Activated naive CD4-positive, alpha-beta T cell treated with anti-CD3 and anti-CD28 coated beads, Interleukin-2, amount 10 ng/mL, durations not matched to agents 7 days and 5 days (primary cell): Measurements from ENCODE around the gene ZNF827.

Experiments
- CTCF ChIA-PET: fragments of 350-600 bp; sonication (Branson Sonifier 250); formaldehyde crosslinking; loops from one replicate; lab custom pipeline; 2021; ENCODE audit warnings: antibody characterized with exemption; lab: Charles Lee
- DNase-seq: peaks from one replicate; pipeline ENCODE4 v3.0.0-alpha.2; 2020
- H3K27ac Mint-ChIP-seq: one replicate; pipeline ENCODE4 v1.8.0; 2021; ENCODE audit warnings: mild to moderate bottlenecking, moderate library complexity, mixed read lengths
- H3K27me3 Mint-ChIP-seq: one replicate; pipeline ENCODE4 v1.8.0; 2021; ENCODE audit warnings: mild to moderate bottlenecking, mixed read lengths
- H3K36me3 Mint-ChIP-seq: one replicate; pipeline ENCODE4 v1.8.0; 2021; ENCODE audit warnings: mixed read lengths
- H3K4me1 Mint-ChIP-seq: one replicate; pipeline ENCODE4 v1.8.0; 2021; ENCODE audit warnings: mixed read lengths
- H3K4me3 Mint-ChIP-seq: one replicate; pipeline ENCODE4 v1.8.0; 2021; ENCODE audit warnings: mild to moderate bottlenecking, moderate library complexity, mixed read lengths
- H3K9me3 Mint-ChIP-seq: one replicate; pipeline ENCODE4 v1.8.0; 2021; ENCODE audit warnings: mixed read lengths

Gene ZNF827

DNA sequence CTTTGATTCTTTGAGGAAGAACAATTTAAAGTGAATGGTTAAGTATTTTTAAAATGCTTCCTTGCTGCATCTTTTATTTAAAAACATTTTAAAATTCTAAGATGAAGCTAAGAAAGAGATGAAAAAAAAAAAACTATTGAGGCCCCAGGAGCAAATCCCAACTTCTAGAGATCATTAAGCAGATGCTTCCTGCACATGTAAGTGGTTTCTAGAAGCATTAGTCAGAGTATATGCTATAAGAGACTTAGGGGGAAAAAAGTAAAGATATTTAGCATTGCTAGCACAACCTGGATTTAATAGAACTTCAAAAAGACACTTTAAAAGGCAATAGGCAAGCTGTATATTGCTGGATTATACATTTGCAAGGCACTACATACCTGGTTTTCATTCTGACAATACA is 64.7 kb downstream of the ZNF827 start:
- Mint-ChIP-seq H3K4me3 (no peak overlapping the region), H3K36me3 (no peaks in the 10 kb centered on the region), H3K27ac (no peak overlapping the region), H3K27me3 (no peaks in the 10 kb centered on the region), H3K4me1 (peaks cover 4% of the 10 kb centered on the region), H3K9me3 (no peaks in the 10 kb centered on the region)
- CTCF ChIA-PET = no interaction called here
- DNase-seq = no peak

DNA sequence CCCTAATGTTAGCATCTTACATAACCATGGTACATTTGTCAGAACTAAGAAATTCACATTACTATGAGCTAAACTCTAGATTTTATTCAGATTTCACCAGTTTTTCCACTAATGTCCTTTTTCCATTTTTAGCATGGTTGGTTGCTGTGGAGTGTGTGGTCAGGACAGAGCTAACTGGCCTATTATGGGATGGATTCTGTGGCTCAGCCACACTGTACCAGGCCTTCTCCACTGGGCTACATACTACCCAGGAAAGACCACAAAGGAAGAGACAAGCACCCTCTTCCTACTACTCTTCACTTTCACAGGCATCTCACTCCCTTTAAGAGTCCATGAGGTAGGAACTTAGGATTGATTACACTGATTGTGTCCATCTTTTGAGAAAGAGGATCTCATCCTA is 67.4 kb downstream of the ZNF827 start:
- no peak overlapping the region for H3K27ac Mint-ChIP-seq
- no peak for DNase-seq
- H3K27me3 Mint-ChIP-seq = no peaks in the 10 kb centered on the region
- H3K9me3 Mint-ChIP-seq = no peaks in the 10 kb centered on the region
- H3K4me3 Mint-ChIP-seq = no peak overlapping the region
- H3K36me3 Mint-ChIP-seq = no peaks in the 10 kb centered on the region
- CTCF ChIA-PET = no interaction called here
- H3K4me1 Mint-ChIP-seq = peaks cover 4% of the 10 kb centered on the region

DNA sequence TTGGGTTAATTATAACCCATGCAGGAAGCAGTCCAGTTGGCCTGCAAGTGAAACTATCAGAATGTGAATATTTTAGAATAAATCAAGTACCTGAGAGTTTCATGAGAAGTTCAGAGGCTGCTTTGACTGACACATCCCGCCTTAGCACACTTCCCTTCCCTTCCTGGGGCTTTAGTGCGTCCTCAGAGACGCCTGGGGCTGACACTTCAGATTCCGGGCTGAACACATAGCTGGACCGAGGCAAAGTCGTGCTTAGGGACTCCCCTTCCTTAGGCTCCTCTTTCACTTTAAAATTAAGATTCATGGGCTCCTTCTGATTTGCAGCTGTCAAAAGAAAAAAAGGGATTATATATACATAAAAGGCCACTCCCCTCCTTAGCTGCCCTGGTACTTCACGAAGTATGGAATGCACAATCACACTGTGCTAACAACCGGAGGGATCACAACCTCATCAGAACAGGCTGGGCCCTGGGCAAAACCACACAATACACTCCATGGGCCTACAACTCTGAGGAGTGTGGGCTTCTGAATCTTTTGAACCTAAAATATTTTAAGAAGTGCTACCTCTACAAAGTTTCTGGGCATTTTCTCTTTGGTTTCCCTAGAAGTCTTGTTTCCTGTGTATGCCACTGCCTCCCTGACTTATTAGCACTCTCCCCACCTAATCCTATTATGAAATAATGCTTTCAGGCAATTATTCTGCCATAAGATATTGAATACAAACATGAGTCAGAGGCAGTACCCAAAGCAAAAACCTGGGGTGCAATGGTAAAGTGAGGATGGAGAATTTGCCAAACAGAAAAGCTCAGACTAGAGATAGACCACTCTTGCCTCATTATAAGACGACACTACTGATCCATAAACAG is 68.2 kb downstream of the ZNF827 start:
- no peaks in the 10 kb centered on the region for H3K27me3 Mint-ChIP-seq
- no peaks in the 10 kb centered on the region for H3K9me3 Mint-ChIP-seq
- H3K4me1 Mint-ChIP-seq = peaks cover 4% of the 10 kb centered on the region
- no peaks in the 10 kb centered on the region for H3K36me3 Mint-ChIP-seq
- CTCF ChIA-PET = no interaction called here
- no peak overlapping the region for H3K27ac Mint-ChIP-seq
- H3K4me3 Mint-ChIP-seq = no peak overlapping the region
- no peak for DNase-seq

DNA sequence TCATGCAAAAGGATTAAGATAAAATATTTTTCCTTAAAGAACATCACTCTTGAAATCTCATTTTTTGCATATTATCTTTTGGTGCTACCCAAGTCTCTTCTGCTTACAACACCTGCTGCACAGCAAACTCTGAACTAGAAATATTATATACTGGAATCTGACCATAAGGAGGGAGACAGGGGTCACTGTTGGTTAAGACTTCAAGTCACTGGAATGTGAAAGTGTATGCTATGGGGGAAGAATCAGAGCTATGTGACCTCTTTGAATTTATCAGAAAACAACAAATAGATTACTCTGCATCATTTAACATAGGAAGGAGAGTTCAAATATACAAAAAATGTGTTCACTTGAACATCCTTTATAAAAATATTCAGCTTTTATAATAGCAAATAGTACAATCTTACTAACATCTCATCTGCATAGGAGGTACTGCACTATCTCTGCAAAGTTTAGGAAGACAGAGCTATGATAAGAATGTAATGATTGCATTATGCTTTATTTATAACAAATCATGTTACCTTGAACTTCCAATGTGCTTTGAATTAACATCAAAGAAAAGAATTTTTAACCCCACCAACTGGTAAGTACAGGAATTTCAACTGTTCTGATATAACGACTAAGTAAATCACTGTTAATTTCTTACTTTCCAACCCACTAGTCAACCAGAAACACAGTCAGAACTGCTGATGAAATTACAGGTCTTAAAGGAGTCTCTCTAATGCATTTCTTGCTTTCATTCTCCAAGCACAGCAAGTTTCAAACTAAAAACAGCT is 69.8 kb downstream of the ZNF827 start:
- Mint-ChIP-seq H3K9me3 (no peaks in the 10 kb centered on the region), H3K36me3 (no peaks in the 10 kb centered on the region), H3K4me3 (no peak overlapping the region), H3K4me1 (peaks cover 4% of the 10 kb centered on the region), H3K27ac (no peak overlapping the region), H3K27me3 (no peaks in the 10 kb centered on the region)
- no peak for DNase-seq
- CTCF ChIA-PET = interaction anchor here (0.8 to 1.1 kb wide), 3 partner anchors 10 to 70 kb away, joined by 3 read pairs; no protein-coding TSS in a partner anchor

DNA sequence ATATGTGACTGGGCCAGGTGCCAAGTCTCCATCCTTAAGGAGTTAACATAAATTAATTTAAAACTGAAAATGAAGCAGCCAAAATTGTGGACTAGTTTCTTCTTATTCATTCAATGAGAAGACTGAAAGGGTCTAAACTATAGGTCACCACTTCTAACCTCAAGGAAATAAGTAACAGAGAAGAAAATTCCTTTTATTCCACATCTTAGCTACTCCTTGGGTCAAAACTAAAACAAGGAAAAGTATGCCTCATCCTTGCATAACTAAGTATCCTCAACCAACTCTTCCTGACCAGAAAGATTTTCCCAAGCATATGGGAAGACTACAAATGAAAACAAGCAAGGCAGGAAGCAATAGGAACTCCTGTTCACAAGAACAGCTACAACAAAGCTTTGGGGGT is 71.2 kb downstream of the ZNF827 start:
- H3K27ac Mint-ChIP-seq = no peak overlapping the region
- no peak overlapping the region for H3K4me3 Mint-ChIP-seq
- CTCF ChIA-PET = no interaction called here
- no peak for DNase-seq
- H3K9me3 Mint-ChIP-seq = no peaks in the 10 kb centered on the region
- no peaks in the 10 kb centered on the region for H3K36me3 Mint-ChIP-seq
- H3K27me3 Mint-ChIP-seq = no peaks in the 10 kb centered on the region
- H3K4me1 Mint-ChIP-seq = peaks cover 4% of the 10 kb centered on the region

DNA sequence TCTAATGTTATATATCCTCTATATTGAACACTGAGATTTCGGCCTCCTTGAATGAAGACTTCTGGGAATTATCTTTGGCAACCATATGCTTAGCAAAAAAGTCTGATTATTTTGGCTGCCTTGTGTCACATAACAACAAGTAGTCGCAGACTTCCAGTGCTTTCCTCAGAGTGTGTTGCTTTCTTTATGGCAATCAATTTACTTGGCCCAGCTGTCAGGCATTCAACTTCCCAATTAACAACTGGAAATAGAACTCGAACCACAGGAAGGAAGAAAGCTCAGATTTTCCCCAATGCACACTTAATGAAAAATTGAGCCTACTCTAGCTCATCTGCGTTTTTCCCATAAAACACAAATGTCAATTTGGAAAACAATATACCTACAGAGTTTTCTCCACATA is 71.6 kb downstream of the ZNF827 start:
- no peak overlapping the region for H3K4me3 Mint-ChIP-seq

DNA sequence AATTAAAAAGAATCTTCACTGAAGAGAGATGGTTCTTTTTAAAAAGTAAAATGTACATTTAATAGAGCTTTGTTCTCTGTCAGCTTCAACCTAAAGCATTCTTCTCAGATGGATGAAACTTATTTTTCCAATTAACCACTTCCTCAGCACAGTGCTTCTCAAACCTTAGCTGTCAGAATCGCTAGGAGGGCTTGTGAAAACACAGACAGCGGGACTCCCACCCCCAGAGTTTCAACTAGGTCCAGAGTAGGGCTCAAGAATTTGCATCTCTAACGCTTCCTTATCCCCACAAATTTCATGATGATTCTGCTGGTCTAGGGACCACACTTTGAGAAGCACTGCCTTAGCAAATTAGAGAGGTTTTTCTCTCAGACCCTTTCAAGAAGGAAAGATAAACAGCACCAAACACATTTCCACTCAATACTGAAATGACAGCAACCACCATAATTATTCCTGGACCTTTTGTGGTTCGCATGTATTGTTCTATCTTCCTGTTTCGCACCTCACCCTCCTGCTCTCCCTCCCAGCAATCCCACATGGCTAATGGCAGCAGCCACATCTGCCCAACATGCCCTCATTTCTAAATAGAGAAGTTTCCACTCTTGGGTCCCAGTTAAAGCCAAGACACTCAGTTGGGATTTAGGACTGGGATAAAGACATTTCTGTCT is 73.2 kb downstream of the ZNF827 start:
- Mint-ChIP-seq H3K4me3 (no peak overlapping the region), H3K36me3 (no peaks in the 10 kb centered on the region), H3K27me3 (no peaks in the 10 kb centered on the region), H3K9me3 (no peaks in the 10 kb centered on the region), H3K27ac (no peak overlapping the region), H3K4me1 (no peaks in the 10 kb centered on the region)
- DNase-seq = no peak
- CTCF ChIA-PET = interaction anchor here (0.9 kb wide), 2 partner anchors 21 kb away, joined by 3 to 4 read pairs; no protein-coding TSS in a partner anchor

More for the DNA sequence above, 71.6 kb downstream of the ZNF827 start:
- CTCF ChIA-PET = no interaction called here
- no peaks in the 10 kb centered on the region for H3K36me3 Mint-ChIP-seq
- no peaks in the 10 kb centered on the region for H3K27me3 Mint-ChIP-seq
- no peak for DNase-seq
- H3K9me3 Mint-ChIP-seq = no peaks in the 10 kb centered on the region
- no peak overlapping the region for H3K27ac Mint-ChIP-seq
- H3K4me1 Mint-ChIP-seq = peaks cover 4% of the 10 kb centered on the region

DNA sequence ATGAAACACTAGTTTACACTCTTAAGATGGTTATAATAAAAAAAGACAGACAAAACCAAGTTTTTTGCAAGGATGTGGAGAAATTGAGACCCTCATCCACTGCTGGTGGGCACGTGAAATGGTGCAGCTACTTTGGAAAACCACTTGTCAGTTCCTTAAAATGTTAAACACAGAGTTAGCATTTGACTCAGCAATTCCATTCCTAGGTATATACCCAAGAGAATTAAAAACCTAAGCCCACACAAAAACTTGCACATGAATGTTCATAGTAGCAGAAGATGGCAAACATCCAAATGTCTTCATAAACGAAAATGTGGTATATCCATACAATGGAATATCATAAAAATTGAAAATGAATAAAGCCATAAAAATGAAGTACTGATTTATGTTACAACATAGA is 75.4 kb downstream of the ZNF827 start:
- no peak overlapping the region for H3K4me3 Mint-ChIP-seq
- no peaks in the 10 kb centered on the region for H3K4me1 Mint-ChIP-seq
- H3K27ac Mint-ChIP-seq = no peak overlapping the region
- DNase-seq = no peak
- CTCF ChIA-PET = no interaction called here
- no peaks in the 10 kb centered on the region for H3K9me3 Mint-ChIP-seq
- H3K27me3 Mint-ChIP-seq = no peaks in the 10 kb centered on the region
- H3K36me3 Mint-ChIP-seq = no peaks in the 10 kb centered on the region

DNA sequence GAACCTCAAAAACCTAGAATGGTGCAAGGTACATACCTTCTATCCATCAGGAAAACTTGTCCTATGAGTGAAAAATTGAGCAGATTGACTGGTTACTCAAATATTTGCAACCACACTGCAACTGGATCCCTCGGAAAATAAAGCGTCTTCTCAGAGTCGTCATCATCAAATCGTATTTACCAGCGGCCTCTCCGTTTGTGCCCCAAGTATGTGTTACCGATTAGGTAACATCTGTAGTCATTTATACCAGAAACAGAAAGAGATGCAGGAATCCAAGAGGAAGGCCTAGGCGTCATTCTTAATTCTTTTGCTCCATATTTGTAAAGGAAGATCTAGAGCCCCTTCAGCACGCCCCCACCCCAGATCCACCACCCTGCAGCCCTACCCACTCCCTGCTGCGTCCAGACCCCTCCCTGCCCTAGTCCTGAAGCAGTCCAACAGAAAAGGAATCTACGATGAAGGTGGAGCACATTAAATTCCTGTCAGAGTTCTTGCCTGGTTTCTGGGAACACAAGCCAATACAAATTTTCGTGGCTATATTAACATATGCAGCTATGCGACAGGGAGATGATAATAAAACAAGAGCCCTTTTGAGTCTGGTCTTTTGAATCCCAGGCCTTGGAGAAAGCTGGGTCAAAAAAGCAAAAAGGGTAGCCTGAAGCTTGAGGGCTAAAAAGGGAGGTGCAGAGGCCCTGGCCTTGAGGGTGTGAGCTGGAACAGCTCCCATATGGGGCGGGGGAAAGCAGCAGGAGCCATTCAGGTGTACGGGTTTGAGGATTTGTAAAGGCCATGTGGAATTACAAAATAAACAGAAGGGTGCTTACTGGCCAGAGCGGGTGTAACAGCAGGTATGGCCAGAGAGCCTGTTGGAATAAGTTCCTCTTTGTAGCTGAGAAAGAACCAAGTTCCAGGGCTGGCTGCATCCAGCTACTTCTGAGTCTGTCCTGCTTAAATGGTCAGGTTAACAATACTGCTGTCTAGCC is 77.0 kb downstream of the ZNF827 start:
- H3K9me3 Mint-ChIP-seq = no peaks in the 10 kb centered on the region
- no peak for DNase-seq

DNA sequence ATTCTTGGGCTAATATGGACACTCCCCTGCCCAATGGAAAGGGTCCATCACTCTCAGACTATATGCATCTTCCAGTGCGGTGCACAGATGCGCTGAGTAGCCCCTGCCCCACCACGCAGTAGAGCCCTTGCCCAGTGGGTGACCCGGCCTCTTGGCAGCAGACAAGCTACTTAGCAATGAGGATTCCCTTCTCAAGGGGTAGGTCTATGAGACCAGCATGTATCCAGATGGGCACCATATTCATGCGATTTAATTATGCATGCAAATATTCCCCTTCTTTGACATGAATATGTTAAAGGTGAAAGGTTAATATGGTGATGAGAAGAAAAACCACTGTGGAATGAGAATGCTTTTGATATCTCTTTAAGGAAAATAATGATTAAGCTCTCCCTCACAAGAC is 77.7 kb downstream of the ZNF827 start:
- H3K4me1 Mint-ChIP-seq = no peaks in the 10 kb centered on the region
- H3K9me3 Mint-ChIP-seq = no peaks in the 10 kb centered on the region
- CTCF ChIA-PET = no interaction called here
- no peaks in the 10 kb centered on the region for H3K36me3 Mint-ChIP-seq
- H3K27me3 Mint-ChIP-seq = no peaks in the 10 kb centered on the region
- no peak overlapping the region for H3K4me3 Mint-ChIP-seq
- no peak for DNase-seq
- H3K27ac Mint-ChIP-seq = no peak overlapping the region

More for the DNA sequence above, 77.0 kb downstream of the ZNF827 start:
- Mint-ChIP-seq H3K27me3 (no peaks in the 10 kb centered on the region), H3K36me3 (no peaks in the 10 kb centered on the region), H3K27ac (no peak overlapping the region), H3K4me3 (no peak overlapping the region), H3K4me1 (no peaks in the 10 kb centered on the region)
- CTCF ChIA-PET = interaction anchor here (0.7 kb wide), 1 partner anchor 32 kb away, joined by 3 read pairs; no protein-coding TSS in a partner anchor

DNA sequence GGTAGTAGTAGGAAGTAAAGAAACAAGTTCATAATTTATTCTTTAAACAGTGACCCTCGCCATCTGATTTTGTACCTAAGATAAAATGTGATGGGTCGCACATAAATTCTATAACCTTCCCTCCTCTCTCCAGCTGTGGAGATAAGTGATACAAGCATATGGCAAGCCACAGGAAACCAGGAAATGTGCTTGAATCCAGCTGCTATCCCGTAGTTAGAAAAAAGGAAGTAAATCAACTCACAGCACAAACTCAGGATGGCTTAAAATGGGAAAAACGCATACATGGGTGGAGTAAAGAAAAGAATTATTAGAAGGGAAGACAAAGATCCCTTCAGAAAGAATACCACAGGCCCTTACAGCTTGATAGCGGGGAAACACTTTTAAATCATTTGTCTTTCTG is 78.2 kb downstream of the ZNF827 start:
- no peak for DNase-seq
- Mint-ChIP-seq H3K4me3 (no peak overlapping the region), H3K36me3 (no peaks in the 10 kb centered on the region), H3K4me1 (no peaks in the 10 kb centered on the region), H3K27me3 (no peaks in the 10 kb centered on the region), H3K9me3 (no peaks in the 10 kb centered on the region), H3K27ac (no peak overlapping the region)
- CTCF ChIA-PET = no interaction called here

DNA sequence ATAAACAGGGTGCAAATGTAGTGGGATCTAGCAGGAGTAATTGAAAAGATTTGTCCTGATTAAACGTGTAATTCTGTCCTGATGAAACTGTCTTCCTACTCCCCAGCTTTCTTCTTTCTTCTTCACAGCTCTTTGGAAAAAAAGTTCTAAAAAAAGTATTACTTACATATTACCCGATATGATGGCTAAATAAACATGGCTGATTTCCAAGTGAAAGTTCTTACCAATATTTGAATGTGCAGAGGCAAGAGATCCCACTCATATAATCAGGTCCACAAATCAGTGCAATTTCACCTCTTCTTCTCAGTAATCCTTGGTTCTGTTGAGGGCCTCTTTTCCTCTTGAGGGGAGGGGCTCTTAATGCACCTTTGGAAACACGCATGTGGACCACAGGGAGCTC is 78.7 kb downstream of the ZNF827 start:
- CTCF ChIA-PET = no interaction called here
- H3K9me3 Mint-ChIP-seq = no peaks in the 10 kb centered on the region
- no peak for DNase-seq
- H3K27ac Mint-ChIP-seq = no peak overlapping the region
- H3K27me3 Mint-ChIP-seq = no peaks in the 10 kb centered on the region
- H3K4me3 Mint-ChIP-seq = no peak overlapping the region
- no peaks in the 10 kb centered on the region for H3K36me3 Mint-ChIP-seq
- no peaks in the 10 kb centered on the region for H3K4me1 Mint-ChIP-seq

DNA sequence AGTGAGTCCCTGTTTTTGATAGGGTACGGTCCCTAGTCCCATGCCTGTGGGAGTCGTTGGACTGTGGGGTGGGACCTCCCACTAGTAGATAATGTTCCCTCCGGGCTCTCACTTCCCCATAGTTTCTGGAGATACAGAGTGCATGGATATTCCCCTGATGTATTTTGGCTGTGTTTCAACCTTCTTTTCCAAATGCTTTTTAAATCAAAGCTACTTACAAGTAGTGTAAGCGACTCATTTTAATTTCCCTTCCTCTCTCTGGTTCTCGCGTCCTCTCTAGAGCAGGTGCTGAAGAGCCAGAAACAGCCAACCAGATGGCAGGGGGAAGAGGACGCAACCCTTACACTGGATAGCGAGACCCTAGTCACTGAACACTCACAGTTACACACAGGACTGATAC is 79.2 kb downstream of the ZNF827 start:
- Mint-ChIP-seq H3K27ac (no peak overlapping the region), H3K36me3 (peaks cover 2% of the 10 kb centered on the region), H3K4me1 (no peaks in the 10 kb centered on the region), H3K9me3 (no peaks in the 10 kb centered on the region), H3K4me3 (no peak overlapping the region), H3K27me3 (no peaks in the 10 kb centered on the region)
- no peak for DNase-seq
- CTCF ChIA-PET = no interaction called here
